A673 (cell line): Measurements from ENCODE around the gene EDAR. TPM values are rescaled to one million over a fixed set of nuclear protein-coding genes. Genes with fewer than 3 reads are reported as not detected.

Source experiments
- BruUV-seq: library from RNA; stranded (reverse); fragments of 400-500 nt; replicated peaks from 2 replicates; lab custom pipeline; 2021; lab: Mats Ljungman, UMichigan
- CTCF ChIA-PET: fragments of 300-600 bp; sonication (Branson Sonifier 250); formaldehyde crosslinking; loops from one replicate; lab custom pipeline; 2022; ENCODE audit warnings: antibody characterized with exemption; lab: Charles Lee
- POLR2A ChIA-PET: fragments of 300-600 bp; sonication (Branson Sonifier 250); formaldehyde crosslinking; loops from one replicate; lab custom pipeline; 2022; ENCODE audit warnings: antibody characterized with exemption; ENCODE audit not compliant: low non-redundant PET; lab: Charles Lee
- DNase-seq: peaks from one replicate; pipeline ENCODE4 v3.0.0-alpha.2; 2015; ENCODE audit warnings: low spot score
- H3K27ac ChIP-seq: fragments of 200-600 bp; sonication (generic); 2 replicates; pipeline ENCODE4 v1.5.1; 2016; ENCODE audit warnings: mixed run types, low read depth, mild to moderate bottlenecking, mixed read lengths, antibody characterized with exemption, low read length; ENCODE audit not compliant: poor library complexity, severe bottlenecking
- H3K27me3 ChIP-seq: fragments of 200-600 bp; sonication (generic); replicated peaks from 2 replicates; pipeline ENCODE4 v1.6.1; 2017; ENCODE audit warnings: mixed run types, low read depth, mild to moderate bottlenecking, mixed read lengths, antibody characterized with exemption, low read length; ENCODE audit not compliant: insufficient read depth, poor library complexity
- H3K36me3 ChIP-seq: fragments of 200-600 bp; sonication (generic); 2 replicates; pipeline ENCODE4 v1.6.1; 2016; ENCODE audit warnings: mixed run types, mild to moderate bottlenecking, mixed read lengths, antibody characterized with exemption, low read length; ENCODE audit not compliant: insufficient read depth, poor library complexity, severe bottlenecking
- H3K4me1 ChIP-seq: fragments of 200-600 bp; sonication (generic); 2 replicates; pipeline ENCODE4 v1.6.1; 2017; ENCODE audit warnings: mixed run types, mild to moderate bottlenecking, mixed read lengths, antibody characterized with exemption, low read length; ENCODE audit not compliant: insufficient read depth, poor library complexity, severe bottlenecking
- H3K4me3 ChIP-seq: fragments of 200-600 bp; sonication (generic); 2 replicates; pipeline ENCODE4 v1.5.1; 2016; ENCODE audit warnings: low read depth, mixed run types, mild to moderate bottlenecking, mixed read lengths, low read length; ENCODE audit not compliant: poor library complexity, severe bottlenecking
- H3K9me3 ChIP-seq: fragments of 200-600 bp; sonication (generic); 2 replicates; pipeline ENCODE4 v1.6.1; 2016; ENCODE audit warnings: mixed run types, low read depth, mild to moderate bottlenecking, mixed read lengths, antibody characterized with exemption, low read length; ENCODE audit not compliant: poor library complexity, severe bottlenecking
- CTCF ChIP-seq: fragments of 300-800, 200-600 bp; sonication (generic); conservative IDR thresholded peaks from 2 replicates; pipeline ENCODE4 v1.5.1; 2017; ENCODE audit warnings: low read depth, mild to moderate bottlenecking, antibody characterized with exemption, low read length, moderate library complexity, mixed read lengths
- EZH2 ChIP-seq: fragments of 200-600 bp; sonication (generic); IDR thresholded peaks from 2 replicates; pipeline ENCODE4 v1.6.1; 2017; ENCODE audit warnings: borderline replicate concordance, low read depth, mild to moderate bottlenecking, mixed read lengths, antibody characterized with exemption, low read length; ENCODE audit not compliant: poor library complexity, severe bottlenecking
- intact Hi-C: fragments of 100-400 bp; cut with micrococcal nuclease; formaldehyde crosslinking; loops from one replicate; pipeline ENCODE4 v1.10.0; 2022; ENCODE audit not compliant: unreplicated experiment
- total RNA-seq: library from RNA; stranded (reverse); gene quantifications from 2 replicates; pipeline ENCODE4 v1.2.3, GENCODE V29; 2021

Gene EDAR
- total RNA-seq, 1 experiment from 2014 or later: not detected

- H3K27ac ChIP-seq: no peak overlapping the region
- CTCF ChIA-PET: no interaction called here
- H3K27me3 ChIP-seq: no peaks in the 10 kb centered on the region
- no TSS peak for BruUV-seq
- intact Hi-C loops: no loop called here
- no peaks in the 10 kb centered on the region for H3K36me3 ChIP-seq
- POLR2A ChIA-PET: no interaction called here
- no peak for TF ChIP-seq EZH2
- no peak for DNase-seq
- no peaks in the 10 kb centered on the region for H3K9me3 ChIP-seq
- H3K4me3 ChIP-seq: no peak overlapping the region
- no peaks in the 10 kb centered on the region for H3K4me1 ChIP-seq
Measured at GRCh38 chr2:108975613-108976435, 13.2 kb downstream of the EDAR start.

DNA sequence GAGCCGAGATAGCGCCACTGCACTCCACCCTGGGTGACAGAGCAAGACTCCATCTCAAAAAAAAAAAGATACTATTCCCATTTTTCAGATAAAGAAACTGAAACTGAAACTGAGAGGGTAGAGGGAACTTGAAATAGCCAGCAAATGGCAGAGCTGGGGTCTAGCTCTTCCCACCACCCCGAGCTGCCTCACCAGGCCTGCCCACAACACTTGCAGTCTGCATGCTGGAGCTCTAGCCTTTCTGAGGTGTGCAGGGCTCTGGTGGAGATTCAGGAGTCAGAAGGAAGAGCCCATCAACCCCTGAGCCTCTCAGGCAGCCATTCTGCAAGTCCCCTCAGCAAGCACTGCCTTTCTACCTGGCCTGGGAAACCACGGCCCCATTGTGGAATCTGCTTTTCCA lies 14.3 kb downstream of the EDAR start:
- no peaks in the 10 kb centered on the region for H3K9me3 ChIP-seq
- H3K36me3 ChIP-seq: no peaks in the 10 kb centered on the region
- intact Hi-C loops: no loop called here
- no peaks in the 10 kb centered on the region for H3K4me1 ChIP-seq
- no peak overlapping the region for H3K27ac ChIP-seq
- TF ChIP-seq EZH2: no peak
- no peak for TF ChIP-seq CTCF
- H3K4me3 ChIP-seq: no peak overlapping the region
- CTCF ChIA-PET: no interaction called here
- DNase-seq: no peak
- H3K27me3 ChIP-seq: no peaks in the 10 kb centered on the region
- POLR2A ChIA-PET: no interaction called here
- BruUV-seq: no TSS peak

- no peak overlapping the region for H3K4me3 ChIP-seq
- no peaks in the 10 kb centered on the region for H3K36me3 ChIP-seq
- DNase-seq: no peak
- no peak overlapping the region for H3K27ac ChIP-seq
- H3K27me3 ChIP-seq: no peaks in the 10 kb centered on the region
- intact Hi-C loops: no loop called here
- ChIA-PET POLR2A (no interaction called here), CTCF (no interaction called here)
- H3K4me1 ChIP-seq: no peaks in the 10 kb centered on the region
- no TSS peak for BruUV-seq
- TF ChIP-seq EZH2 (no peak), CTCF (no peak)
- no peaks in the 10 kb centered on the region for H3K9me3 ChIP-seq
Measured at GRCh38 chr2:108972663-108973062, 16.4 kb downstream of the EDAR start.
